WI38 (cell line): Measurements from ENCODE around the gene ARHGAP24.

Source experiments
- H3K4me3 ChIP-seq: 2 replicates; pipeline ENCODE4 v1.5.1; 2011; ENCODE audit warnings: low read depth, mild to moderate bottlenecking, control low read depth, low read length
- CTCF ChIP-seq: IDR thresholded peaks from 2 replicates; pipeline ENCODE4 v1.5.1; 2012; ENCODE audit warnings: low read depth, mild to moderate bottlenecking, control low read depth, low read length

ARHGAP24 gene

GRCh38 chr4:86043755-86044592 is 569.0 kb downstream of the ARHGAP24 start:
- H3K4me3 ChIP-seq: no peak overlapping the region
- TF ChIP-seq CTCF: peak; percentile 37; the same call in 1 of the 2 replicates

DNA sequence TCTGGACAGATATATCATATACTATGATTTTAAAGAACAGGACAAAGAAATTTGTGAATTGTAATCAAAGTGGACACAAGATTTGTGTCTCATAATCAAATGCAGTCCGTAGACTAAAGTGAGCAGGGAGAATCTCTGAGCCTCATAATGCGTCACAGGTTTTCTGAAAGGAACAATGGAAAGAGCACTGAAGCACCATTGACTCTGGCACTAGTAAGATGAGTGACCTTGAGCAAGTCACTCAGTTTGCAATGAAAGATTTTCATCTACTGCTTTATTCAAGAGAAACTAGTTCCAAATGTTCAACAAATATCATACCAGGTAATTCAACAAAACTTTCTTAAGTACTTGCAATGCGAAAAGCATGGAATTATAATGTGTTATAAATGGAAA is 569.6 kb downstream of the ARHGAP24 start:
- TF ChIP-seq CTCF: no peak
- H3K4me3 ChIP-seq: no peak overlapping the region

- no peak for TF ChIP-seq CTCF
- H3K4me3 ChIP-seq: no peak overlapping the region
Observed at GRCh38 chr4:86048426-86048825, 573.5 kb downstream of the ARHGAP24 start.

DNA sequence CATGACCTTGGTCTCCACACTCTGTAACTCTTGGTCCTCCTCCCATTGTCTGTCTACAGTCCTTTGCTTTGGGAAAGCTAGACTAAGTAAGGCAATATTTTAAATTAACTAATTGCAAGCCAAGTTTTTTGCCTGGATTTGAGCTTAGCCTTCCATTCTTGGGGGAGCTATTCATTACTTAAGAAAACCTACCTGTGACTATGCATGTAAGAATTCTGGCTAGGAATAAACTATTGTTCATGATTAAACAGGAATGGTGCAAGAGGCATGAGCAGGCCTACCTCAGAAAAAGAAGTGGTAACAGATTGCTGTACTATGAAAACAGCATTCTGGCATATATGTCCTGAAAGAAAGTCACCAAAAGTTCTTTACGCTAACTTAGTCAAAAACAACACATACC is 575.5 kb downstream of the ARHGAP24 start:
- no peak for TF ChIP-seq CTCF
- H3K4me3 ChIP-seq: no peak overlapping the region
